HG02885 (cell line): Measurements from ENCODE around the gene ACYP1.
A peak's percentile ranks its signal among the peaks of the same experiment; 100 is the strongest.

Experiments
- ATAC-seq: cut with Tn5 transposase; IDR thresholded peaks from one replicate; pipeline ENCODE4 v1.9.1; 2021; ENCODE audit warnings: mild to moderate bottlenecking; ENCODE audit not compliant: unreplicated experiment, poor library complexity

The ACYP1 gene

GRCh38 chr14:75063491-75064204, at the start of gene ACYP1:
Gene ACYP1 (minus strand): TSS chr14:75064024. CDS start chr14:75063553, 471 bp downstream.
- ATAC-seq: peak; percentile 98

- no peak for ATAC-seq
Observed at GRCh38 chr14:75109877-75110276, 46.1 kb upstream of the ACYP1 start.

- no peak for ATAC-seq
Observed at GRCh38 chr14:75107186-75107585, 43.4 kb upstream of the ACYP1 start.

GRCh38 chr14:75101491-75101890, 37.7 kb upstream of the ACYP1 start:
- ATAC-seq: no peak

GRCh38 chr14:75098682-75099081, 34.9 kb upstream of the ACYP1 start:
- ATAC-seq: no peak

- no peak for ATAC-seq
Observed at GRCh38 chr14:75098212-75098611, 34.4 kb upstream of the ACYP1 start.

- no peak for ATAC-seq
Observed at GRCh38 chr14:75096959-75097358, 33.1 kb upstream of the ACYP1 start.

GRCh38 chr14:75095690-75096089, 31.9 kb upstream of the ACYP1 start:
- ATAC-seq: no peak

GRCh38 chr14:75094896-75095295, 31.1 kb upstream of the ACYP1 start:
- ATAC-seq: no peak

- ATAC-seq: no peak
Observed at GRCh38 chr14:75092698-75093097, 28.9 kb upstream of the ACYP1 start.

- ATAC-seq: no peak
Observed at GRCh38 chr14:75091251-75091650, 27.4 kb upstream of the ACYP1 start.

GRCh38 chr14:75090353-75090752, 26.5 kb upstream of the ACYP1 start:
- no peak for ATAC-seq

- no peak for ATAC-seq
Observed at GRCh38 chr14:75088566-75089373, 24.9 kb upstream of the ACYP1 start.

- no peak for ATAC-seq
Observed at GRCh38 chr14:75088153-75088552, 24.3 kb upstream of the ACYP1 start.

- no peak for ATAC-seq
Observed at GRCh38 chr14:75084513-75084912, 20.7 kb upstream of the ACYP1 start.

GRCh38 chr14:75083271-75083670, 19.4 kb upstream of the ACYP1 start:
- ATAC-seq: no peak

GRCh38 chr14:75081660-75082229, 17.9 kb upstream of the ACYP1 start:
- no peak for ATAC-seq

- no peak for ATAC-seq
Observed at GRCh38 chr14:75079521-75079920, 15.7 kb upstream of the ACYP1 start.

GRCh38 chr14:75077794-75078193, 14.0 kb upstream of the ACYP1 start:
- no peak for ATAC-seq

- no peak for ATAC-seq
Observed at GRCh38 chr14:75070383-75070782, 6.6 kb upstream of the ACYP1 start.

- ATAC-seq: no peak
Observed at GRCh38 chr14:75069811-75070145, 6.0 kb upstream of the ACYP1 start.
